HepG2 (cell line): ENCODE data around the gene ENGASE. TPM values are rescaled to one million over a fixed set of nuclear protein-coding genes. Genes with fewer than 3 reads are reported as not detected.

ENCODE experiments used
- ARNT ChIP-seq: fragments of 450-650 bp; IDR thresholded peaks from 2 replicates; pipeline ENCODE4 v1.6.1; 2017
- ATF4 ChIP-seq, 2 experiments: fragments of 450-650 bp in 1 of 2; sonication (generic) in 1 of 2; formaldehyde crosslinking; IDR thresholded peaks; 2 replicates each; pipeline versions ENCODE4 v1.5.0 to v1.8.0; 2020 to 2022; ENCODE audit warnings: mild to moderate bottlenecking in 1 of 2, missing genetic modification reagents in 1 of 2
- ATM ChIP-seq: fragments of 450-650 bp; IDR thresholded peaks from 2 replicates; pipeline ENCODE4 v1.7.1; 2017; ENCODE audit warnings: mild to moderate bottlenecking, borderline replicate concordance
- CC2D1A ChIP-seq: sonication (generic); formaldehyde crosslinking; IDR thresholded peaks from 2 replicates; pipeline ENCODE4 v1.8.1; 2023; ENCODE audit warnings: mild to moderate bottlenecking, missing genetic modification reagents
- CHD4 ChIP-seq: fragments of 200-600 bp; sonication (generic); IDR thresholded peaks from 2 replicates; pipeline ENCODE4 v1.7.0; 2017; ENCODE audit warnings: mild to moderate bottlenecking, low read length, borderline replicate concordance
- HDAC1 ChIP-seq: sonication (generic); formaldehyde crosslinking; IDR thresholded peaks from 2 replicates; pipeline ENCODE4 v1.5.1; 2020; ENCODE audit warnings: mild to moderate bottlenecking, missing genetic modification reagents
- PHF8 ChIP-seq: sonication (generic); formaldehyde crosslinking; IDR thresholded peaks from 2 replicates; pipeline ENCODE4 v1.5.0; 2020; ENCODE audit warnings: missing genetic modification reagents
- REL ChIP-seq: sonication (generic); formaldehyde crosslinking; conservative IDR thresholded peaks from 2 replicates; pipeline ENCODE4 v1.8.0; 2022; ENCODE audit warnings: mild to moderate bottlenecking, missing genetic modification reagents, moderate library complexity
- SAP130 ChIP-seq: IDR thresholded peaks from 2 replicates; pipeline ENCODE4 v1.6.1; 2016; ENCODE audit warnings: low read depth
- SRSF4 ChIP-seq: fragments of 200-400 bp; formaldehyde crosslinking; IDR thresholded peaks from one replicate; pipeline ENCODE4 v1.6.1; 2018; ENCODE audit warnings: mild to moderate bottlenecking, low read depth, low read length, moderate library complexity; ENCODE audit not compliant: poor library complexity, severe bottlenecking
- TOPORS ChIP-seq: sonication (generic); formaldehyde crosslinking; IDR thresholded peaks from 2 replicates; pipeline ENCODE4 v1.8.0; 2023; ENCODE audit warnings: mild to moderate bottlenecking, missing genetic modification reagents
- YEATS2 ChIP-seq: sonication (generic); formaldehyde crosslinking; IDR thresholded peaks from 2 replicates; pipeline ENCODE4 v1.4.0; 2020; ENCODE audit warnings: missing genetic modification reagents, borderline replicate concordance
- ZIK1 ChIP-seq: sonication (generic); formaldehyde crosslinking; IDR thresholded peaks from 2 replicates; pipeline ENCODE4 v1.5.0; 2020; ENCODE audit warnings: mild to moderate bottlenecking, low read depth, missing genetic modification reagents, borderline replicate concordance
- ZNF17 ChIP-seq: sonication (generic); formaldehyde crosslinking; IDR thresholded peaks from 2 replicates; pipeline ENCODE4 v1.5.0; 2020; ENCODE audit warnings: mild to moderate bottlenecking, missing genetic modification reagents
- ZNF251 ChIP-seq: sonication (generic); formaldehyde crosslinking; IDR thresholded peaks from 2 replicates; pipeline ENCODE4 v1.9.0; 2021; ENCODE audit warnings: mild to moderate bottlenecking, missing genetic modification reagents
- ZNF569 ChIP-seq: sonication (generic); formaldehyde crosslinking; IDR thresholded peaks from 2 replicates; pipeline ENCODE4 v1.5.0; 2020; ENCODE audit warnings: mild to moderate bottlenecking, missing genetic modification reagents, moderate library complexity, borderline replicate concordance
- ZNF709 ChIP-seq: sonication (generic); formaldehyde crosslinking; IDR thresholded peaks from 2 replicates; pipeline ENCODE4 v1.5.0; 2020; ENCODE audit warnings: mild to moderate bottlenecking, missing genetic modification reagents
- polyA plus RNA-seq, 8 experiments: library from polyadenylated mRNA; depleted of rRNA in 3 of 8; stranded (reverse) in 7 of 8; unstranded in 1 of 8; fragments of >200 nt; fragmentation: Illumina TruSeq in 4 of 8; extraction: Trizol in 4 of 8; gene quantifications; 2 replicates each; pipeline versions ENCODE4 v1.2.1 to v1.2.3, GENCODE V29; 2011 to 2016; ENCODE audit warnings: low read depth in 4 of 8, missing spikeins in 1 of 8, mixed read lengths in 1 of 8; ENCODE audit not compliant: insufficient read depth in 1 of 8
- total RNA-seq, 5 experiments: library from RNA; depleted of rRNA; stranded (reverse); fragments of >200 nt; fragmentation: Illumina TruSeq; extraction: Trizol; gene quantifications; 2 replicates each; pipeline ENCODE4 v1.2.3, GENCODE V29; 2016; ENCODE audit warnings: low read depth in 1 of 5
- TF ChIP-seq, protein P1 (sequence below): sonication (generic); formaldehyde crosslinking; IDR thresholded peaks from 2 replicates; pipeline ENCODE4 v1.8.0; 2022; ENCODE audit warnings: mild to moderate bottlenecking, missing genetic modification reagents
- TF ChIP-seq, protein P2 (sequence below): sonication (generic); formaldehyde crosslinking; IDR thresholded peaks from 2 replicates; pipeline ENCODE4 v1.5.1; 2020; ENCODE audit warnings: missing genetic modification reagents, mild to moderate bottlenecking, borderline replicate concordance
- TF ChIP-seq, protein P3 (sequence below): sonication (generic); formaldehyde crosslinking; IDR thresholded peaks from 2 replicates; pipeline ENCODE4 v1.4.0; 2020; ENCODE audit warnings: missing genetic modification reagents
- TF ChIP-seq, protein P4 (sequence below): conservative IDR thresholded peaks from 2 replicates; pipeline ENCODE4 v1.6.1; 2018; ENCODE audit warnings: missing genetic modification reagents
- TF ChIP-seq, protein P5 (sequence below): sonication (generic); formaldehyde crosslinking; IDR thresholded peaks from 2 replicates; pipeline ENCODE4 v1.4.0; 2020; ENCODE audit warnings: missing genetic modification reagents

Gene ENGASE
- total and polyA plus RNA-seq, 2 of the 13 experiments (the other 11 are each of a cell fraction or from before 2014, with no cell fraction given) = 10.6 to 18.1 TPM

DNA sequence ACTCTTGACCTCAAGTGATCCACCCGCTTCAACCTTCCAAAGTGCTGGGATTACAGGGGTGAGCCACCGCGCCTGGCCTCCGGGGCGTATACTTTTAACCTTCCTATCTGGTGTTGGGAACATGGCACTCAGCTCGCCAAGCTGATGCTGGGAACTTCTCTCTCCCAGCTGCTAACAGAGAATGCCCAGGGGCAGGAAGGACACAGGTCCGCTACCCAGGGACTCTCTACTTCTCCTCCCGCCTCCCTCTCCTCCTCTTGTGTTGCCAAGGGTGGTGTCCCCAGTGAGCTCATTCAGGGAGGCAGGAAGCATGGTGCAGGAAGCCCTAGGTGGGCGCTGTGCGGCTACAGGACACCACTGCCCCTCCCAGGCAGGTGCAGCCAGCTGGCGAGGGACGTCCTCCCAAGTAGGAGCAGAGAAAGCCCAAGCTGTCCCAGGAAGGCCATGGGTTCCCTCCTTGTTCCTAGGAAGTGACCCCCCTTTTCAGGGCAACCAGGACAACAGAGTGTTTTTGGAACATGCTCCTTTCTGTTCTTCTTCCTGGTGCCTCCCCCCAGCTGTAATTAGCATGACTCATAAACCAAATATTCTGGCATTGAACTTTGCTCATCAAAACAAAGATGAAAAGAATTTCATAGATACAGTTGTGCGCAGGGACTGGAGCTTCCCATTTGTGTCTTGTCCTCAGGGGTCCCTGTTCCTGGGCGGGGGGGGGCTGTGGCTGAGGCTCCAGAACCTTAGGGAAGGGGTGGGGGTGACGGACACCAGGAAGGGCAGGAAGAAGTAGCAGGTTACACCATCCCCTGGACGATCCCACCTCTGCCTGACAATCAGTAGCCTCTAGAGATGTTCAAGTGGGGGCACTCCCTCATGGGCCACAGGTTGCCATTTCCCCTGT lies 48.0 kb upstream of the ENGASE start (continued):
- TF ChIP-seq, protein P1, sequence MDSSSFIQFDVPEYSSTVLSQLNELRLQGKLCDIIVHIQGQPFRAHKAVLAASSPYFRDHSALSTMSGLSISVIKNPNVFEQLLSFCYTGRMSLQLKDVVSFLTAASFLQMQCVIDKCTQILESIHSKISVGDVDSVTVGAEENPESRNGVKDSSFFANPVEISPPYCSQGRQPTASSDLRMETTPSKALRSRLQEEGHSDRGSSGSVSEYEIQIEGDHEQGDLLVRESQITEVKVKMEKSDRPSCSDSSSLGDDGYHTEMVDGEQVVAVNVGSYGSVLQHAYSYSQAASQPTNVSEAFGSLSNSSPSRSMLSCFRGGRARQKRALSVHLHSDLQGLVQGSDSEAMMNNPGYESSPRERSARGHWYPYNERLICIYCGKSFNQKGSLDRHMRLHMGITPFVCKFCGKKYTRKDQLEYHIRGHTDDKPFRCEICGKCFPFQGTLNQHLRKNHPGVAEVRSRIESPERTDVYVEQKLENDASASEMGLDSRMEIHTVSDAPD (CRISPR knock-in tag) = no peak
- TF ChIP-seq ARNT (no peak), CC2D1A (CRISPR knock-in tag) (no peak; the same call in 1 of the 2 replicates), PHF8 (CRISPR knock-in tag) (peak; percentile 23), SAP130 (peak; percentile 96), ZNF251 (CRISPR knock-in tag) (no peak), ZNF17 (CRISPR knock-in tag) (peak; percentile 17; the same call in 1 of the 2 replicates), REL (CRISPR knock-in tag) (no peak), ATM (no peak), ZNF569 (peak; percentile 24; the same call in 1 of the 2 replicates), YEATS2 (peak; percentile 70; the same call in 1 of the 2 replicates), SRSF4 (no peak), HDAC1 (CRISPR knock-in tag) (peak; percentile 95), ATF4 (CRISPR knock-in tag; IDR thresholded peaks at IDR 0.05) (no peak; a peak in 1 of 4 replicates), TOPORS (no peak), CHD4 (peak; percentile 43; the same call in 1 of the 2 replicates), ZNF709 (CRISPR knock-in tag) (peak; percentile 82; the same call in 1 of the 2 replicates), ZIK1 (CRISPR knock-in tag) (0 out of 2 replicates have a peak, but pooled peaks have one; percentile 16)
- TF ChIP-seq, protein P2, sequence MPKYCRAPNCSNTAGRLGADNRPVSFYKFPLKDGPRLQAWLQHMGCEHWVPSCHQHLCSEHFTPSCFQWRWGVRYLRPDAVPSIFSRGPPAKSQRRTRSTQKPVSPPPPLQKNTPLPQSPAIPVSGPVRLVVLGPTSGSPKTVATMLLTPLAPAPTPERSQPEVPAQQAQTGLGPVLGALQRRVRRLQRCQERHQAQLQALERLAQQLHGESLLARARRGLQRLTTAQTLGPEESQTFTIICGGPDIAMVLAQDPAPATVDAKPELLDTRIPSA (CRISPR knock-in tag) = no peak; the same call in 1 of the 2 replicates
- TF ChIP-seq, protein P3, sequence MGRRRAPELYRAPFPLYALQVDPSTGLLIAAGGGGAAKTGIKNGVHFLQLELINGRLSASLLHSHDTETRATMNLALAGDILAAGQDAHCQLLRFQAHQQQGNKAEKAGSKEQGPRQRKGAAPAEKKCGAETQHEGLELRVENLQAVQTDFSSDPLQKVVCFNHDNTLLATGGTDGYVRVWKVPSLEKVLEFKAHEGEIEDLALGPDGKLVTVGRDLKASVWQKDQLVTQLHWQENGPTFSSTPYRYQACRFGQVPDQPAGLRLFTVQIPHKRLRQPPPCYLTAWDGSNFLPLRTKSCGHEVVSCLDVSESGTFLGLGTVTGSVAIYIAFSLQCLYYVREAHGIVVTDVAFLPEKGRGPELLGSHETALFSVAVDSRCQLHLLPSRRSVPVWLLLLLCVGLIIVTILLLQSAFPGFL (CRISPR knock-in tag) = no peak
- TF ChIP-seq, protein P4, sequence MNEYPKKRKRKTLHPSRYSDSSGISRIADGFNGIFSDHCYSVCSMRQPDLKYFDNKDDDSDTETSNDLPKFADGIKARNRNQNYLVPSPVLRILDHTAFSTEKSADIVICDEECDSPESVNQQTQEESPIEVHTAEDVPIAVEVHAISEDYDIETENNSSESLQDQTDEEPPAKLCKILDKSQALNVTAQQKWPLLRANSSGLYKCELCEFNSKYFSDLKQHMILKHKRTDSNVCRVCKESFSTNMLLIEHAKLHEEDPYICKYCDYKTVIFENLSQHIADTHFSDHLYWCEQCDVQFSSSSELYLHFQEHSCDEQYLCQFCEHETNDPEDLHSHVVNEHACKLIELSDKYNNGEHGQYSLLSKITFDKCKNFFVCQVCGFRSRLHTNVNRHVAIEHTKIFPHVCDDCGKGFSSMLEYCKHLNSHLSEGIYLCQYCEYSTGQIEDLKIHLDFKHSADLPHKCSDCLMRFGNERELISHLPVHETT (CRISPR knock-in tag) = no peak
- TF ChIP-seq, protein P5, sequence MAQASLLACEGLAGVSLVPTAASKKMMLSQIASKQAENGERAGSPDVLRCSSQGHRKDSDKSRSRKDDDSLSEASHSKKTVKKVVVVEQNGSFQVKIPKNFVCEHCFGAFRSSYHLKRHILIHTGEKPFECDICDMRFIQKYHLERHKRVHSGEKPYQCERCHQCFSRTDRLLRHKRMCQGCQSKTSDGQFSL (CRISPR knock-in tag) = peak; percentile 96
